ENCODE measurements around the gene ADK. TPM values are rescaled to one million over a fixed set of nuclear protein-coding genes. Genes with fewer than 3 reads are reported as not detected.
A peak's percentile ranks its signal among the peaks of the same experiment; 100 is the strongest.
"Not testable (repeated sequence)": the region's sequence is repeated elsewhere in the genome, so short reads cannot be mapped to it uniquely, and the experiment has no call there.

Gene ADK
- total RNA-seq, 1 experiment from 2014 or later, result 26.8 TPM

DNA sequence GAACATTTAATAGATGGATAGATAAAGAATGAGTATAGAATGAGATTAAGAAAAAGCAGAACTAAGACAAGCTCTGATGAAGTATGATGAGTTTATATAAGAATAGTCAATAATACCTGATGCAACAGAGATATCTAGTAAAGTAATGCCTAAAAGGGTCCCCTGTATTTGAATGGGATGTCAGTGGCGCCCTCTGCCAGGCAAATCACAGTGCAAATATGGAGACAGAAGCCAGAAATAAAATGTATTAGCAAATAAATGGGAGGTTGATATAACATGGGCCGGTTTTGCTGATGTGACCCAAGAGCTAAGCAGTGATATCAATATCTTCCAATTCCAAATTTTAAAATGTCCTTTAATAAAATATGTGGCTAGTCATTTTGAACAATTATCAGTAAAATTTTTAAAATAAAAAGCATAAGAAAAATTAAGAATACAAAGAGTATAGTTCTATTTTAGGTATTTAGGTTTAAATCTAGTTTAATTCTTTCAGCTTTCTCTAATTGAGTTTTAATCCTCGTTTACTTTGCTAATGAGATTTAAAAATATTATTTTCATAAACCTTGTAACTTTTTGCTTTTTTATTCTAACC, 62.6 kb downstream of the ADK start:
- Mint-ChIP-seq H3K9me3 (peaks cover 22 to 25% of the 10 kb centered on the region in 2 experiments), H3K27me3 (ENCODE audit: low read depth) (no peaks in the 10 kb centered on the region)
- no peak for DNase-seq

GRCh38 chr10:74217110-74217509, 66.1 kb downstream of the ADK start:
- H3K9ac ChIP-seq (ENCODE audit: extremely low read depth, insufficient read length, low read length); DNase-seq; H4K91ac ChIP-seq (ENCODE audit: insufficient read length, low read depth, low read length); H2AK5ac ChIP-seq (ENCODE audit: insufficient read length, low read length); H3K27me3 ChIP-seq (ENCODE audit: insufficient read depth, low read length); H3K27me3 Mint-ChIP-seq (ENCODE audit: low read depth); H3K23me2 ChIP-seq (ENCODE audit: insufficient read length, low read depth, low read length, poor library complexity, severe bottlenecking); H3K9me3 ChIP-seq (ENCODE audit: control insufficient read depth, low read depth, low read length); H2BK15ac ChIP-seq (ENCODE audit: low read depth, low read length); H3K18ac ChIP-seq (ENCODE audit: insufficient read length, low read depth, low read length); H2BK5ac ChIP-seq (ENCODE audit: insufficient read length, low read length); H3K4me2 ChIP-seq (ENCODE audit: insufficient read depth, insufficient read length, low read length); H4K20me1 ChIP-seq (ENCODE audit: control insufficient read depth, insufficient read depth, insufficient read length); H3K4me1 ChIP-seq (ENCODE audit: insufficient read depth, low read length); H3K4ac ChIP-seq (ENCODE audit: low read depth, low read length); H4K5ac ChIP-seq (ENCODE audit: insufficient read length, low read depth, low read length); H3K14ac ChIP-seq (ENCODE audit: insufficient read depth, low read length); H3K4me1 Mint-ChIP-seq; H3K27ac Mint-ChIP-seq; H3K79me1 ChIP-seq (ENCODE audit: insufficient read depth, low read depth, low read length, poor library complexity, severe bottlenecking); H3K4me3 Mint-ChIP-seq; H3K56ac ChIP-seq (ENCODE audit: insufficient read length, low read depth, low read length); H2BK20ac ChIP-seq (ENCODE audit: low read depth, low read length, poor library complexity, severe bottlenecking); H3K27ac ChIP-seq (ENCODE audit: insufficient read length, low read depth, low read length); H4K8ac ChIP-seq (replicated peaks; ENCODE audit: insufficient read length, low read depth, low read length); H3K79me2 ChIP-seq (ENCODE audit: insufficient read depth, low read length); H2BK12ac ChIP-seq (ENCODE audit: insufficient read length, low read depth, low read length); H3T11ph ChIP-seq (ENCODE audit: low read length); H3K23ac ChIP-seq (ENCODE audit: insufficient read length, low read depth, low read length); H2BK120ac ChIP-seq (ENCODE audit: low read depth, low read length, poor library complexity, severe bottlenecking); H2AFZ ChIP-seq (ENCODE audit: low read length): not testable (repeated sequence)
- no CpG with 5 or more reads among the region's 13 CpGs for WGBS (ENCODE audit: extremely low coverage, insufficient read length, low lambda C conversion rate)
- Mint-ChIP-seq H3K36me3 (ENCODE audit: insufficient read depth in 1 of 3, low read depth in 3 of 3) (peaks cover 21 to 26% (median 22%) of the 10 kb centered on the region in 3 experiments), H3K9me3 (peaks cover 22 to 25% of the 10 kb centered on the region in 2 experiments)

More for the DNA sequence above, 62.6 kb downstream of the ADK start:
- Histone ChIP-seq H4K5ac (ENCODE audit: insufficient read length, low read depth, low read length) (no peak overlapping the region), H4K20me1 (ENCODE audit: control insufficient read depth, insufficient read depth, insufficient read length) (no peaks in the 10 kb centered on the region), H3K56ac (ENCODE audit: insufficient read length, low read depth, low read length) (no peak overlapping the region), H3K4ac (ENCODE audit: low read depth, low read length) (no peak overlapping the region), H4K91ac (ENCODE audit: insufficient read length, low read depth, low read length) (no peak overlapping the region), H3K23ac (ENCODE audit: insufficient read length, low read depth, low read length) (no peak overlapping the region), H3T11ph (ENCODE audit: low read length) (no peak overlapping the region), H2AK5ac (ENCODE audit: insufficient read length, low read length) (no peak overlapping the region), H3K9me3 (ENCODE audit: control insufficient read depth, low read depth, low read length) (no peaks in the 10 kb centered on the region), H3K9ac (ENCODE audit: extremely low read depth, insufficient read length, low read length) (no peak overlapping the region), H2AFZ (ENCODE audit: low read length) (no peak overlapping the region), H2BK15ac (ENCODE audit: low read depth, low read length) (no peak overlapping the region), H3K79me2 (ENCODE audit: insufficient read depth, low read length) (no peaks in the 10 kb centered on the region; the same call in 1 of the 2 replicates), H3K4me1 (ENCODE audit: insufficient read depth, low read length) (no peaks in the 10 kb centered on the region), H3K79me1 (ENCODE audit: insufficient read depth, low read depth, low read length, poor library complexity, severe bottlenecking) (no peaks in the 10 kb centered on the region), H3K4me2 (ENCODE audit: insufficient read depth, insufficient read length, low read length) (no peak overlapping the region), H2BK120ac (ENCODE audit: low read depth, low read length, poor library complexity, severe bottlenecking) (no peak overlapping the region), H2BK12ac (ENCODE audit: insufficient read length, low read depth, low read length) (no peak overlapping the region), H3K23me2 (ENCODE audit: insufficient read length, low read depth, low read length, poor library complexity, severe bottlenecking) (no peaks in the 10 kb centered on the region), H4K8ac (replicated peaks; ENCODE audit: insufficient read length, low read depth, low read length) (no peak overlapping the region), H2BK20ac (ENCODE audit: low read depth, low read length, poor library complexity, severe bottlenecking) (no peak overlapping the region), H2BK5ac (ENCODE audit: insufficient read length, low read length) (no peak overlapping the region), H3K18ac (ENCODE audit: insufficient read length, low read depth, low read length) (no peak overlapping the region), H3K14ac (ENCODE audit: insufficient read depth, low read length) (no peak overlapping the region), H3K27ac (ENCODE audit: insufficient read length, low read depth, low read length) (no peak overlapping the region), H3K27me3 (ENCODE audit: insufficient read depth, low read length) (no peaks in the 10 kb centered on the region)
- Mint-ChIP-seq H3K4me3 (no peak overlapping the region), H3K36me3 (ENCODE audit: insufficient read depth in 1 of 3, low read depth in 3 of 3) (peaks cover 25 to 30% (median 25%) of the 10 kb centered on the region in 3 experiments), H3K27ac (no peak overlapping the region), H3K4me1 (0 out of 4 replicates have a peak, but pooled peaks cover 0 to 3% of the 10 kb centered on the region in 2 experiments)
- WGBS (ENCODE audit: extremely low coverage, insufficient read length, low lambda C conversion rate), result no CpG with 5 or more reads among the region's 3 CpGs
- peak; percentile 70 for TF ChIP-seq CTCF (conservative IDR thresholded peaks at IDR 0.05)
